ENCODE results near the gene FBRS.
"Not testable (repeated sequence)": the region's sequence is repeated elsewhere in the genome, so short reads cannot be mapped to it uniquely, and the experiment has no call there.

Gene FBRS

GRCh38 chr16:30700491-30700890 lies 42.3 kb downstream of the FBRS start:
- DNase-seq: no peak

GRCh38 chr16:30700971-30701370 lies 42.7 kb downstream of the FBRS start:
- DNase-seq: no peak

- not testable (repeated sequence) for DNase-seq
Observed at GRCh38 chr16:30703071-30703470, 44.8 kb downstream of the FBRS start.

GRCh38 chr16:30703971-30704370 lies 45.7 kb downstream of the FBRS start:
- DNase-seq: no peak

GRCh38 chr16:30706046-30706445 lies 47.8 kb downstream of the FBRS start:
- DNase-seq: no peak

GRCh38 chr16:30710971-30711370 lies 52.7 kb downstream of the FBRS start:
- no peak for DNase-seq

- DNase-seq: no peak
Observed at GRCh38 chr16:30711712-30712111, 53.5 kb downstream of the FBRS start.

GRCh38 chr16:30715750-30716445 lies 57.7 kb downstream of the FBRS start:
- DNase-seq: no peak

- no peak for DNase-seq
Observed at GRCh38 chr16:30720086-30720485, 61.9 kb downstream of the FBRS start.

Measured in activated CD4-positive, alpha-beta T cell treated with anti-CD3 and anti-CD28 coated beads for 1 hour (primary cell).